Measurements from ENCODE around the gene ENOX1.

The ENOX1 gene

DNA sequence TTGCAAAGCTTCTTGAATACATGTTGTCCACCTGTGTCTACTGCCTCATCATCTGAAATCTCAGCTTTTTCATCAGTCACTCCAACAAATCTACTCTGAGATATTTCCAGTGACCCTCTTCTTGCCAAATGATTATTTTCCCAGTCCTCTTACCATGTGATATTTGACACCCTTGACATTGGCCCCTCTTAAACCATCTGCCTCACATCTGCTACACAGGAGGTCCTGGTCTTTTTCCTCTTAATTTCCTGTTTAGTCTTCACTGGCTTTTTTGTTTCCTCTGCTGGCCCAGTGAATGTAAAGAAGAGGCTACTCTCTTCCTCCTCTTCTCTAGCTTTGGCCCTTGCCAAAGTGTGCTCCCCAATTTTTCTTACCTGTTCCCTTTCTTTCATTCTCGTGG, 544.7 kb downstream of the ENOX1 start:
- Histone ChIP-seq H4K20me1 (ENCODE audit: insufficient read depth, low read length) (no peaks in the 10 kb centered on the region), H3K36me3 (replicated peaks; ENCODE audit: low read depth, low read length) (no peaks in the 10 kb centered on the region), H3K9me3 (ENCODE audit: insufficient read depth, low read length) (no peaks in the 10 kb centered on the region), H3K27ac (ENCODE audit: low read length) (no peak overlapping the region), H3K4me1 (ENCODE audit: low read length) (peaks cover 16% of the 10 kb centered on the region), H3K79me2 (ENCODE audit: low read length) (no peaks in the 10 kb centered on the region), H3K4me2 (ENCODE audit: low read length) (no peak overlapping the region), H3K9ac (ENCODE audit: low read length) (no peak overlapping the region), H3K4me3 (ENCODE audit: low read length) (no peak overlapping the region), H3K27me3 (ENCODE audit: low read depth, low read length) (no peaks in the 10 kb centered on the region), H2AFZ (ENCODE audit: low read depth, low read length) (no peak overlapping the region)
- no peak for TF ChIP-seq EZH2phosphoT487 (IDR thresholded peaks at IDR 0.05; ENCODE audit: low read depth)
- TF ChIP-seq, protein P1, sequence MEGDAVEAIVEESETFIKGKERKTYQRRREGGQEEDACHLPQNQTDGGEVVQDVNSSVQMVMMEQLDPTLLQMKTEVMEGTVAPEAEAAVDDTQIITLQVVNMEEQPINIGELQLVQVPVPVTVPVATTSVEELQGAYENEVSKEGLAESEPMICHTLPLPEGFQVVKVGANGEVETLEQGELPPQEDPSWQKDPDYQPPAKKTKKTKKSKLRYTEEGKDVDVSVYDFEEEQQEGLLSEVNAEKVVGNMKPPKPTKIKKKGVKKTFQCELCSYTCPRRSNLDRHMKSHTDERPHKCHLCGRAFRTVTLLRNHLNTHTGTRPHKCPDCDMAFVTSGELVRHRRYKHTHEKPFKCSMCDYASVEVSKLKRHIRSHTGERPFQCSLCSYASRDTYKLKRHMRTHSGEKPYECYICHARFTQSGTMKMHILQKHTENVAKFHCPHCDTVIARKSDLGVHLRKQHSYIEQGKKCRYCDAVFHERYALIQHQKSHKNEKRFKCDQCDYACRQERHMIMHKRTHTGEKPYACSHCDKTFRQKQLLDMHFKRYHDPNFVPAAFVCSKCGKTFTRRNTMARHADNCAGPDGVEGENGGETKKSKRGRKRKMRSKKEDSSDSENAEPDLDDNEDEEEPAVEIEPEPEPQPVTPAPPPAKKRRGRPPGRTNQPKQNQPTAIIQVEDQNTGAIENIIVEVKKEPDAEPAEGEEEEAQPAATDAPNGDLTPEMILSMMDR (IDR thresholded peaks at IDR 0.05; ENCODE audit: low read depth, low read length), result no peak

DNA sequence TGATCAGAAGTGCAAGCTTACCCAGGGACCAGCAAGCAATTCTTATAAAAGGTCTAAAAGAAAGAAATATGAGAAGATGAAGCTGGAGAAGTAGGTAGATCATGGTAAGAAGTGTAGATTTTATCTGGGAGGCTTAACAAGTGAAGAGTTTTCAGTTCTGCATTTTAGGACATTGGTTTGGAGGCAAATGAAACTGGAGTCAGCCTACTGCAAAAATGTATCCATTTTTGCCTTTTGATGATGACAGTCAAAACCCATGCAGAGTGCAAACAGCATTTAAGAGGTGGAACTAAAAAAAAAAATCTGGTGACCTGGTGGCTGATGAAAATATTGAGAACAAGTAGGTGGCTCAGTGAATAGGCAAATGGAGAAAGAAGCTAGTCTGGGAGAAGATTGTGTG, 546.5 kb downstream of the ENOX1 start:
- Histone ChIP-seq H2AFZ (ENCODE audit: low read depth, low read length) (no peak overlapping the region), H3K27ac (ENCODE audit: low read length) (no peak overlapping the region), H3K79me2 (ENCODE audit: low read length) (no peaks in the 10 kb centered on the region)

DNA sequence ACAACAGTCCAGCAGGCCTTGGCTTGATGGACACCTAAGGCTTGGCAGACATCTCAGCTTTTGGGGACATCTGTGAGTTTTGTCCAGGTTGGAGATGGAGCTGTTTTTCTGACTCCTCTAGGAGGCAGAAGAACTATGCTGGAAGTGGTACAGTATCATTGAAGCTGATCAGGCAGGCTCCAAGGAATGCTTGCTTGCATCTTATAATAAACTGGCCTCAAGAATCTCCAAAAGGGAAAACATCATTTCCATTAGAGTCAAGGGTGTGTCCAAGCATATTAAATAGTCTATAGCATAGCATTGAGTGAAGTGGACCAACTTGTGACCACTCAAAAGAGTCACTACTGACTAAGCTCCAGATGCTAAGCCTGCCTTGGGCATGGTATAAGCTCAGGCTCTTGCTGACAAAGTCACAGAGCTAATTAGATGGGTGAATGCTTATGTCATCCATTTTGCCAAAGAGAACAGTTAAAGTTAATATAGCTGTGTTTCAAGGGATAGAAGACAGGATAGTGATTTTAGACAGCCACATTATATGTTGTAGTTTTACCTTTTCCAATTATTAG, 547.4 kb downstream of the ENOX1 start:
- no peak overlapping the region for H3K4me3 ChIP-seq (ENCODE audit: low read length)
- H3K4me2 ChIP-seq (ENCODE audit: low read length), result no peak overlapping the region
- H3K36me3 ChIP-seq (replicated peaks; ENCODE audit: low read depth, low read length), result no peaks in the 10 kb centered on the region
- H2AFZ ChIP-seq (ENCODE audit: low read depth, low read length), result no peak overlapping the region
- H3K27me3 ChIP-seq (ENCODE audit: low read depth, low read length), result no peaks in the 10 kb centered on the region
- no peak overlapping the region for H3K27ac ChIP-seq (ENCODE audit: low read length)
- no peaks in the 10 kb centered on the region for H3K9me3 ChIP-seq (ENCODE audit: insufficient read depth, low read length)
- peaks cover 16% of the 10 kb centered on the region for H3K4me1 ChIP-seq (ENCODE audit: low read length)
- H3K9ac ChIP-seq (ENCODE audit: low read length), result no peak overlapping the region
- H4K20me1 ChIP-seq (ENCODE audit: insufficient read depth, low read length), result no peaks in the 10 kb centered on the region
- H3K79me2 ChIP-seq (ENCODE audit: low read length), result no peaks in the 10 kb centered on the region
- TF ChIP-seq, protein P1 (IDR thresholded peaks at IDR 0.05; ENCODE audit: low read depth, low read length), result no peak
- TF ChIP-seq EZH2phosphoT487 (IDR thresholded peaks at IDR 0.05; ENCODE audit: low read depth), result no peak

More for the DNA sequence above, 546.5 kb downstream of the ENOX1 start:
- TF ChIP-seq, protein P1 (IDR thresholded peaks at IDR 0.05; ENCODE audit: low read depth, low read length), result no peak
- no peak for TF ChIP-seq EZH2phosphoT487 (IDR thresholded peaks at IDR 0.05; ENCODE audit: low read depth)
- no peaks in the 10 kb centered on the region for H3K9me3 ChIP-seq (ENCODE audit: insufficient read depth, low read length)
- H3K4me1 ChIP-seq (ENCODE audit: low read length), result peaks cover 16% of the 10 kb centered on the region
- no peaks in the 10 kb centered on the region for H3K27me3 ChIP-seq (ENCODE audit: low read depth, low read length)
- no peaks in the 10 kb centered on the region for H3K36me3 ChIP-seq (replicated peaks; ENCODE audit: low read depth, low read length)
- H3K4me3 ChIP-seq (ENCODE audit: low read length), result no peak overlapping the region
- H3K9ac ChIP-seq (ENCODE audit: low read length), result no peak overlapping the region
- H3K4me2 ChIP-seq (ENCODE audit: low read length), result peak overlapping the region; percentile 33
- H4K20me1 ChIP-seq (ENCODE audit: insufficient read depth, low read length), result no peaks in the 10 kb centered on the region

GRCh38 chr13:43238341-43239083, 548.3 kb downstream of the ENOX1 start:
- Histone ChIP-seq H3K27me3 (ENCODE audit: low read depth, low read length) (no peaks in the 10 kb centered on the region), H3K9me3 (ENCODE audit: insufficient read depth, low read length) (no peaks in the 10 kb centered on the region), H4K20me1 (ENCODE audit: insufficient read depth, low read length) (no peaks in the 10 kb centered on the region), H3K4me3 (ENCODE audit: low read length) (no peak overlapping the region), H3K79me2 (ENCODE audit: low read length) (no peaks in the 10 kb centered on the region), H3K27ac (ENCODE audit: low read length) (no peak overlapping the region), H3K36me3 (replicated peaks; ENCODE audit: low read depth, low read length) (no peaks in the 10 kb centered on the region), H3K4me2 (ENCODE audit: low read length) (no peak overlapping the region), H3K4me1 (ENCODE audit: low read length) (peaks cover 16% of the 10 kb centered on the region), H3K9ac (ENCODE audit: low read length) (no peak overlapping the region), H2AFZ (ENCODE audit: low read depth, low read length) (no peak overlapping the region)
- TF ChIP-seq EZH2phosphoT487 (IDR thresholded peaks at IDR 0.05; ENCODE audit: low read depth), result no peak
- TF ChIP-seq, protein P1 (IDR thresholded peaks at IDR 0.05; ENCODE audit: low read depth, low read length), result peak; percentile 37
